Globus pallidus (tissue), 1 donor: ENCODE data around the gene SGSH.

ENCODE experiments used
- DNase-seq: peaks from one replicate; pipeline ENCODE4 v3.0.0-alpha.2; 2015; ENCODE audit warnings: low spot score

Gene SGSH

GRCh38 chr17:80183581-80184422, 36.3 kb downstream of the SGSH start:
- no peak for DNase-seq

- DNase-seq: no peak
Observed at GRCh38 chr17:80182845-80183223, 37.3 kb downstream of the SGSH start.

GRCh38 chr17:80182118-80182844, 37.9 kb downstream of the SGSH start:
- DNase-seq: no peak

- DNase-seq: no peak
Observed at GRCh38 chr17:80181431-80181830, 38.7 kb downstream of the SGSH start.

- DNase-seq: no peak
Observed at GRCh38 chr17:80180192-80180591, 39.9 kb downstream of the SGSH start.

GRCh38 chr17:80177986-80178595, 42.0 kb downstream of the SGSH start:
- no peak for DNase-seq

- no peak for DNase-seq
Observed at GRCh38 chr17:80176757-80177156, 43.4 kb downstream of the SGSH start.

- DNase-seq: no peak
Observed at GRCh38 chr17:80173916-80174315, 46.2 kb downstream of the SGSH start.

- no peak for DNase-seq
Observed at GRCh38 chr17:80173126-80173525, 47.0 kb downstream of the SGSH start.

GRCh38 chr17:80171681-80172080, 48.5 kb downstream of the SGSH start:
- DNase-seq: no peak

GRCh38 chr17:80169784-80170500, 50.2 kb downstream of the SGSH start, which contains the start of gene CARD14:
Gene CARD14 (plus strand): TSS chr17:80170030. CDS start chr17:80181439, 11,409 bp downstream.
- no peak for DNase-seq

- no peak for DNase-seq
Observed at GRCh38 chr17:80169107-80169506, 51.0 kb downstream of the SGSH start.

GRCh38 chr17:80168371-80168770, 51.8 kb downstream of the SGSH start:
- no peak for DNase-seq

- DNase-seq: no peak
Observed at GRCh38 chr17:80166446-80166845, 53.7 kb downstream of the SGSH start.

GRCh38 chr17:80164185-80164584, 55.9 kb downstream of the SGSH start:
- DNase-seq: no peak

- no peak for DNase-seq
Observed at GRCh38 chr17:80163336-80163735, 56.8 kb downstream of the SGSH start.

- no peak for DNase-seq
Observed at GRCh38 chr17:80160536-80160935, 59.6 kb downstream of the SGSH start.
